ENCODE results near the gene C6orf62. TPM values are rescaled to one million over a fixed set of nuclear protein-coding genes. Genes with fewer than 3 reads are reported as not detected.
A peak's percentile ranks its signal among the peaks of the same experiment; 100 is the strongest.
"Not testable (repeated sequence)": the region's sequence is repeated elsewhere in the genome, so short reads cannot be mapped to it uniquely, and the experiment has no call there.

C6orf62 gene
- total RNA-seq, 1 experiment from 2014 or later, result 114 TPM

DNA sequence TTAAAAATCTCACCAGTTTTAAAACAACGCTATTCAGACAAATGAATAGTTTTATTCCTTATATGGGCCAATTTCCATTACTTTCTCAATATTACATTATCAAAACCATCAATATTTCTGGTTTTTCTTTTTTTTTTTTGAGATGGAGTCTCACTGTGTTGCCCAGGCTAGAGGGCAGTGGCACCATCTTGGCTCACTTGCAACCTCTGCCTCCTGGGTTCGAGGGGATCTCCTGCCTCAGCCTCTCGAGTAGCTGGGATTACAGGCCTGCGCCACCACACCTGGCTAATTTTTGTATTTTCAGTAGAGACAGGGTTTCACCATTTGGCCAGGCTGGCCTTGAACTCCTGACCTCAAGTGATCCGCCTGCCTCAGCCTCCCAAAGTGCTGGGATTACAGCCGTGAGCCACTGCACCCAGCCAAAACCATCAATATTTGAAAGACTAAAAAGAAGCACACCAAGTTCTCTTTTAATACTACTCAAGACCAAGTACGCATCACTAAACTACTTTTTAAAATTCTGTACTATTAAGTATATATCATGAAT is 2.3 kb downstream of the C6orf62 start:
- in situ Hi-C loops (cut with HindIII; ENCODE audit: low pct_unique_long_range_greater_than_20kb, low sequenced_read_pairs); DNase-seq (ENCODE audit: low read depth, low spot score): not testable (repeated sequence)

DNA sequence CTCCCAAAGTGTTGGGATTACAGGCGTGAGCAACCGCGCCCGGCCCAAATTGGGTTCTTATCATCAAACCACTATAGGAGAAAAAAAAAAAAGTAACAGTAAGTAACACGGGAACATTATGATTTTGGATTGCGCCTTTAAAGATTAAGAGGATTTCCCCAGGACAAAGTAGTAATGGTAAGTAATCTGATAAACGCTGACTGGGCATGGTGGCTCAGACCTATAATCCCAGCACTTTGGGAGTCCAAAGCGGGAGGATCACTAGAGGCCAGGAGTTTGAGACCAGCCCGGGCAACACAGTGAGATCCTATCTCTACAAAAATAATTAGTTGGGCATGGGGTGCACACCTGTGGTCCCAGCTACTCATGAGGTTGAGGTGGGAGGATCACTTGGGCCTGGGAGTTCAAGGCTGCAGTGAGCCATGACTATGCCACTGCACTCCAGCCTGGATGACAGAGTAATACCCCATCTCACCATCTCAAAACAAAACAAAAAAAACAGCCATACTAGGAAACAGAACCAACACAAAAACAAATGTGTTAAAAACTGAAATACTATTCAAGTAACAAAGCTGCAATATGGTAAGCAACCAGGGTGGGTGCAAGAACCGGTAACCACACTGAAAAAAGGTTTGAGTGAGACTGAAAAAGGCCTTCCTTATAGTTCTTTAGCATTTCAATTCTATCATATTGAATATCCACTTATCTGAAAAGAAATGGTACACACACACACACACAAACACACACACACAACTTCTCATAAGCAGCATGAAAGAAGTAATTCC is 8.2 kb downstream of the C6orf62 start:
- in situ Hi-C loops (cut with HindIII; ENCODE audit: low pct_unique_long_range_greater_than_20kb, low sequenced_read_pairs), result no loop called here
- no peak for DNase-seq (ENCODE audit: low read depth, low spot score)

DNA sequence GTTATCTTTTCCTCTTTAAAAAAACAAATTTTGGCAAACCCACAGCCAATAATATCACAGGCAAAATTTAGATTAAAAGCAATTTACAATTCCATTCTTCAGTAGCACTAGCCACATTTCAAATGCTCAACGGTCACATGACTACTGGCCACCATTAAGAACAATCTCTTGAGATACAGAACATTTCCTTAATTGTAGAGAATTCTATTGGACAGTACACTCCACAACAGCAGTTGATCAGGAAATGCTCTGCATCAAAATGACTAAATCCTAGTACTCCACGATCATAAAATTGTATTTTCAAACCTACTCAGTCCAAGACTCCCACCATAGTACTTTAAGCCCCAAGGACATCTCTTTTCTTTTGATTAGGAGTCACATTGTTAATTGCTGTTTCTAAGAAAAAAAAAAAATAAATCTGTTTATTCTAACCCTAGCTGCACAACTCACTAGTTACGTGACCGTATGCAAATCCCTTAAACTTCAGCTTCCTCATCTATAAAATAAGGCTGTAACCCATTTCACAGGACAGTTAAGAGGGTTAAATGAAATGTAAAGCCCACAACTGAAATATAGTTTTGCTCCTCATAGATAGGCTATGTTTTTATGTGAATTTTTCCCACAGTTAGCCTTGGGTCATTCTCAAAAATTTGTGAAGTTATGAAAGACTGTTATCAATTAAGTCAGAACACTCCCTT is 9.8 kb downstream of the C6orf62 start:
- in situ Hi-C loops (cut with HindIII; ENCODE audit: low pct_unique_long_range_greater_than_20kb, low sequenced_read_pairs), result no loop called here
- no peak for DNase-seq (ENCODE audit: low read depth, low spot score)

DNA sequence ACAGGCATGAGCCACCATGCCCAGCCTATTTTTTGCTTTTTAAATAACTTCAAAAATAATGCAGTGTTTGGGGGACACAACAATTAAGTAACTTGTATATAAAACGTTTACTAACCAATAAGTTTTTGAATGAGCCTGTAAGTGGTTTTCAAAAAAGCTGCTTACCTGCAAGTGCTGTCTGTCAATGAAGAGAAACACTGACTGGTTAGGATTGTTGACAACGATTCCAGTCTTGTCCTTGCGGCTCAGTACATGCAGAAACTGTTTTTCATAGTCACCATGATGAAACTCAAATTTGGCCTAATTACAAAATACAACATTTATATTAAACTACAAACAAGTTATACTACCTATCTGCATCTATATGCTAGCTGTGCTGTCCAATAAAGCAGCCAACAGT is 10.3 kb downstream of the C6orf62 start:
- in situ Hi-C loops (cut with HindIII; ENCODE audit: low pct_unique_long_range_greater_than_20kb, low sequenced_read_pairs), result no loop called here
- DNase-seq (ENCODE audit: low read depth, low spot score), result no peak

DNA sequence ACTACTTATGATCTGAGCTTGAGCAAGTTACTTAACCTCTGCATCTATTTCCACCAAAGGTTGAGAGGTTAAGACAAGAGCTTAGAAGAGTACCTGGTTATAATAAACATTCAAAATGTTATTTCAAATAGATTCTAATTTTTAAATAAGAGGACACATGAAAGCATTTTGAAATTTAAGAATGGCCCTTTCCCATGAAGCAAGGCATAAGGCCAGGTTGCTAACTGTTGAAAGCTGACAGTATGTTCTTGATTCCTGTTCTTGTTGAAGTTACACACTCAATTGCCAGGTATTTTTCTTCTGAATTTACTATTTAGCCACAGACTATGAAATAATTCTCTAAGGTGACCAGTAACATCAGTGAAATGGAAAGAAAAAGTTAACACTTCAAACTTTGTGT is 14.5 kb downstream of the C6orf62 start:
- no peak for DNase-seq (ENCODE audit: low read depth, low spot score)
- in situ Hi-C loops (cut with HindIII; ENCODE audit: low pct_unique_long_range_greater_than_20kb, low sequenced_read_pairs), result no loop called here

DNA sequence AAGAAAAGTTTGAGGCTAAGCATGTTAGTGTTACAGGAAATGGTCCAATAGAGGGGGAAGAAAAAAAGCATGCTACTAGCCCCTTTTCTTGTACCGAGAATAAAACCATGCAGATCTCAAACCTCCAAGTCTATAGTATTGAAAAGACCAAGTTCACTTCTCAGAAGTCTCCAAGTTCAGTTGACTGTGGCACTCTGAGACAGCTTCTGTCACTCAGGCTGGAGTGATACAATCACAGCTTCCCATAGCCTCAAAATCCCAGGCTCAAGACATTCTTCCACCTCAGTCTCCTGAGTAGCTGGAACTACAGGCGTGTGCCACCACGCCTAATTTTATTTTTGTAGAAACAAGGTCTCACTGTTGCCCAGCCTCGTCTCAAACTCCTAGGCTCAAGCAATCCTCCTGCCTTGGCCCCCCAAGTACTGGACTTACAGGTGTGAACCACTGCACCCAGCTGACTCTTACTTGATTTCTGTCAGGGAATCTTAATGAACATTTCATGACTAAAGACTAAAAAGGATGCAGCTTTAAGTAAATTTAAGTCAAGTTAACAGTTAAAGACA is 16.2 kb downstream of the C6orf62 start:
- DNase-seq (ENCODE audit: low read depth, low spot score), result no peak
- in situ Hi-C loops (cut with HindIII; ENCODE audit: low pct_unique_long_range_greater_than_20kb, low sequenced_read_pairs), result no loop called here

DNA sequence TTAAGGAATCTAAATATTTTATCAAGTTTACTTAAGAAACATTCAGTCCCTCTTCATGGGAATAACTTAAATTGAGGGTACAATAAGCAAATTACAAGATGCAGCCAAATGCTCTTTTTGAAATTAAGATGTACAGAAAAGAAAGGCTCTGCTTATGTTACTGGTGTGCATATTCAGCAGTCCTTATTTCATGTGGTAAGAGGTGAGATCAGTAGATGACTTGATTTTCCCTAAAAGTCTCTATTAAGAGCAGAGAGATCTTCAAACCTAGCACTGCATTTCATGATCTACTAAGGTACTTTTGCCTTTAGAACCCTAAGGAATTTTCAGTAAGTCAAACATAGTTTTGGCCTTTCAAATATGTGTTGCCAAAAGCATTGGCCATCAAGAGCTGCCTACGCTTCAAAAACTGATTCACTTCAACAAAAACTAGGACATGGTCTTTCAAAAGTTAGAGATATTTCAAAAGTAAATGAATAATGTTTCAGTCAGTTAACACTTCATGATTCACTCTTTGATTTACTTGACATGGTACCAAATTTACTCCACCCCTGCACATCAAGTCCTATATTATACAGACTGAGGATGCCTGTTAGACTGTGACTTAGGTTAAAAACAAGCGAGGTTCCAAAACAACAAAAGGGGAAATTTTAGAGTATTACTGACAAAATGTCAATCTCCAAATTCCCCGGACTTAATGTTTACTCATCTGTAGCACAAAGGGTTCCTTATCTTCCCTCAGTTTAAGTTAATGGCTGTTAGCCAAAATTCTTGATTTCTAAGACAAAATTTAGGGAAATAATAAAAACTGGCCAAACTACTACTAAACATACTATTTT is 19.2 kb downstream of the C6orf62 start:
- in situ Hi-C loops (cut with HindIII; ENCODE audit: low pct_unique_long_range_greater_than_20kb, low sequenced_read_pairs), result no loop called here

DNA sequence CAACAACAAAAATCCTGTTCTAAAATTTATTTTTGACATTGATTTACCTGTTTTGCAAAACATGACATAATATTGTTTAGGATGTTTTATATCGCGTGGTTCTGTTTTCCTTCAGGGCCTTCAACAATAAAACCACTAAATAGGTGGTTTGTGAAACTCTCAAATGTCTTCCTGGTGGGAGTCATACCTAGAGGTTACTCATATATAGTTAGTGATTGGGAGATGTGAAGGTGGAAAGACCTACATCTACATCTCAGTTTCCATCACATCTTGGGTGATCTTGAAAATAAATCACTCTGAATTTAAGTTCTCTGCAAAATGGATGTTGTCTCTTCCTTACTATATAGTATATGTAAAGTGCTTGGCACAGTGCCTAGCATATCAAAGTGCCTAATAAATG is 22.9 kb downstream of the C6orf62 start:
- in situ Hi-C loops (cut with HindIII; ENCODE audit: low pct_unique_long_range_greater_than_20kb, low sequenced_read_pairs), result no loop called here
- DNase-seq (ENCODE audit: low read depth, low spot score), result no peak

More for the DNA sequence above, 19.2 kb downstream of the C6orf62 start:
- no peak for DNase-seq (ENCODE audit: low read depth, low spot score)

DNA sequence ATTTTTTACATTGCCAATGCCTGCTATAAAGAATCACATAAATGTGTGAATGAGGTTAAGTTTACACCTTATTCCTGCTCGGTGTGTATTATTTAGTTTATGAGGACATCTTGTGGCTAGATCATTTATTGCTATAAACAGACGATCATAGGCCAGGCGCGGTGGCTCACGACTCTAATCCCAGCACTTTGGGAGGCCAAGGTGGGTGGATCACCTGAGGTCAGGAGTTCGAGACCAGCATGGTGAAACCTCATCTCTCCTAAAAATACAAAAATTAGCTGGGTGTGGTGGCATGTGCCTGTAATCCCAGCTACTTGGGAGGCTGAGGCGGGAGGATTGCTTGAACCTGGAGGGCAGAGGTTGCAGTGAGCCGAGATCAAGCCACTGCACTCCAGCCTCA is 23.3 kb downstream of the C6orf62 start:
- in situ Hi-C loops (cut with HindIII; ENCODE audit: low pct_unique_long_range_greater_than_20kb, low sequenced_read_pairs), result not testable (repeated sequence)

DNA sequence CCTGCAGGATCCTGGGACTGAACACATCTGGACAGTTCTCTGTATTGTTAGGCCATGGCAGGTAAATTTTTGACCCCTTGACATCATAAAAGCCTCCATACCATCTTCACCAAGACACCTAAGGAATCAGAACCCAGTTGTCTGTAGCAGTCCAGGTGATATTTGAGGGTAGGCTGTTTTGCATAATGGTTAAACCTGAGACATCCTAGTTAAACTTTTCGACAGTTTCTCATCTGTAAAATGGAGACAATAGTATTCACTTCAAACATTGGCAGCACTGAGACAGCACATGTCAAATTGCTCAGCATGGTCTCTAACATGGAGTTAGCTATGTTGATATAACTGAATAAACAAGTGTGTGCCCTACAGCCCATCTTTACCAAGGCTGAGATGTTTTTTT is 24.8 kb downstream of the C6orf62 start:
- in situ Hi-C loops (cut with HindIII; ENCODE audit: low pct_unique_long_range_greater_than_20kb, low sequenced_read_pairs), result no loop called here
- DNase-seq (ENCODE audit: low read depth, low spot score), result no peak

More for the DNA sequence above, 23.3 kb downstream of the C6orf62 start:
- DNase-seq (ENCODE audit: low read depth, low spot score), result peak; percentile 78

DNA sequence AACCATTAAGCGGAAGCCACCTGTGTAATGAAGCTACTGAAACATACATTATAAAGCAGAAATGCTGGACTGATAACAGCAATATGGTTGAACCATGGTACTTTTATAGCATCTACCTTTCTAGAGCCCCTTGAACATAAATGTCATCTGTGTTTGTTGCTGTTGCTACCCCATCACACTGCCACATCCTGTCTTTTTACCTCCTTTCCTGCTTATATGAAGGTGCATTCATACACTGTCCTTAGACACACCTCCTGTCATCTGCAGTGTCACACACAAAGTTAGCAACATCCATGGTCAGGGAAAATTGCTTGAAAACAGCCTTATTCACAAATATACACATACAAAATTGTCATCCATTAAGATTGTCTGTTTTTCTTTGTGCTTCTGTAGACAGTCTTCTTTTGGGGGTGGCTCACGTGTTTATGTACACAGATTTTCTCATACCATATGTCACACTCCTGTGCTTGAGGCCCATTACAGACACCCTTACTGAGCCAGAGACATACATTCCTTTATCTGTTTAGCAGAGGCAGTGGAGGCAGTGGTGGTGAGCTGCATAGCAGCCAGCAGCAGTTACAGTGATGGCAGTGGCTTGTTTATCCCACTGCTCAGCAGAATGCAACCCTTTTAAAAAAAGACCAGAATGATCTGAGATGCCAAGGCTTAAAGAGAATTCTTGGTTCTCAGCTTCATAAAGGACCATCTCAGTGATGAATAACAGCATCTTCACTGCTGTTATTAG is 25.9 kb downstream of the C6orf62 start:
- no peak for DNase-seq (ENCODE audit: low read depth, low spot score)
- in situ Hi-C loops (cut with HindIII; ENCODE audit: low pct_unique_long_range_greater_than_20kb, low sequenced_read_pairs), result no loop called here

DNA sequence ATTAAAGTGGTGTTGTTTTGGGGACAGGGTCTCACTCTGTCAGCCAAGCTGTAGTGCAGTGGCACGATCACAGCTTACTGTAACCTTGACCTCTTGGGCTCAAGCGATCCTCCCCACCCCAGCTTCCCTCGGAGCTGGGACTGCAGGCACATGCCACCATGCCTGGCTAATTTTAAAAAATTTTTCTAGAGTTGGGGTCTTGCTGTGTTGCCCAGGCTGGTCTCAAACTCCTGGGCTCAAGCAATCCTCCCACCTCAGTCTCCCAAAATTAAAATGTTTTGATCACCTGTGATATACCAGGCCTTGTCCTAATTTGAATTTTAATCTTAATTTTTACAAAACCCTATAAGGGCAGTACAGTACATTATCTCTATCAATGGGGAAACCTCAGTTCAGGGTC is 26.5 kb downstream of the C6orf62 start:
- in situ Hi-C loops (cut with HindIII; ENCODE audit: low pct_unique_long_range_greater_than_20kb, low sequenced_read_pairs), result no loop called here
- DNase-seq (ENCODE audit: low read depth, low spot score), result no peak

DNA sequence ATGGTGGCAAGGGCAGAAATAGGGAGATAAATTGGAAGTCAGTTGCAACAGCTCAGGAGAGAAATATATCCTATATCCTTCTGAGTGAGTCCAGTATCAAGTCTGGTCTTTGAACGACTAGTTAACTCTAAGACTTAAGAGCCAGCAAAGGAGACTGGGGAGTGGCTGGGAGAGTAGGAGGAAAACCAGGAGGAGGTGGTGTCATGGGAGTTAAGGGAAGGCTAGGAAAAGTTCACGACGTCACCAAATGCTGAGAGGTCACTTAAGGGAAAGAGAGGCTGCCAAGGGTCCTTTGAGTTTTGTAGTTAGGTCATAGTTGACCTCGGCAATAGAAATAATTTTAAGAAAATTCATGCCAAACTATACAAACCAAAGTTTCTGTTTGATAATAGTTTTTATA is 27.0 kb downstream of the C6orf62 start:
- no peak for DNase-seq (ENCODE audit: low read depth, low spot score)
- in situ Hi-C loops (cut with HindIII; ENCODE audit: low pct_unique_long_range_greater_than_20kb, low sequenced_read_pairs), result no loop called here

DNA sequence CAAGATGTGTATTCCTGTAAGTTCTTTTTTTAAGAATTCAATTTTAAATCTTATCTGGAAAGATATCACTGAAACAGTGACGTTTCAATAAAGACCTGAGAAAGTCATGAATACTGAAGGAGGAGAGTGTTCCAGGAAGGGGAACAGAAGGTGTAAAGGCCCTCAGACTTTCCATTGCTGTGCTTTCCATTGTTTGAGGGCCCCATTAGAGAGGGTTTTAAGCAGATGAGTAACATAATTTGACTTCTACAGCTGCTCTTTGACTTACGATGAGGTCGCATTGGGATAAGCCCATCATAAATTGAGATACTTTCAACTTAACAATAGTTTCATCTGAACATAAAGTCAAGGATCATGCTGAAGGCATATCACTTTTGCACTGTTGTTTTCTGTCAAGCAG is 27.4 kb downstream of the C6orf62 start:
- no peak for DNase-seq (ENCODE audit: low read depth, low spot score)
- in situ Hi-C loops (cut with HindIII; ENCODE audit: low pct_unique_long_range_greater_than_20kb, low sequenced_read_pairs), result no loop called here

DNA sequence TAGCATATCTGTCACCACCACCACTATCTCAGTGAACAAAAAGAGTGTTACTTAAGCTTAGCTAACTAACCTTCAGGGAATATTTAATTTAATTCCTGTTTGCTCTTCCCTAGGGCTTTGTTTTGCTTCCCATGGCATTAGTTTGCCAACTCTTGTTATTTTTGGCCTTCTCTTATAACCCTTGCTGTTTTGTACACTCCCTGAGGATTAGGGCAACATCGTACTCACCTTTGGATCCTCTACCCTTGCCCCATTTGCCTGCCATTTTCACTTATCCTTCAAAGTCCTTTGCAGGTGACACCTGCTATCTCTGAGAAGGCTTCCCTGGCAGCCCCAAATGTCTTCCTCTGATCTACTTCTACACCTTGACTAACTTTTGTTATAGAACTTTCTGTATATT is 28.4 kb downstream of the C6orf62 start:
- in situ Hi-C loops (cut with HindIII; ENCODE audit: low pct_unique_long_range_greater_than_20kb, low sequenced_read_pairs), result no loop called here
- DNase-seq (ENCODE audit: low read depth, low spot score), result no peak

DNA sequence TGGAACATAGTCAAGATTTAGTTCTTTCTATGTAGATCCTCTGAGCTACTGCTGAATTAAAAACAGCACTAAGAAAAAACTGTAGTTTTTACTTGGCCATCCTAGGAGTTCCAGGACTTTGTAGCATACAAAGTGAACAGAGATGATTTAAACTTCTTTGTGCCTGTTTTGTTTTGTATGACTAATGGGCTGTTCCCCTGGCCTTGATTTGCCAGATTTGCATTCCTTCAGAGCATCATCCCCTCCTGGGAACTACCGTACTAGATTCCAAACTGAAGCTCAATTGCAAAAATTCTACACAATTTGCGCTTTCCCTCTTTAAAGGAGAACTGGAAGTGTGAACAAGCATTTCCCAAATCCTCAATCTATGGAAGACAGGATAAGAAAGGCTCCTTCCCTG is 29.0 kb downstream of the C6orf62 start:
- no peak for DNase-seq (ENCODE audit: low read depth, low spot score)
- in situ Hi-C loops (cut with HindIII; ENCODE audit: low pct_unique_long_range_greater_than_20kb, low sequenced_read_pairs), result no loop called here

DNA sequence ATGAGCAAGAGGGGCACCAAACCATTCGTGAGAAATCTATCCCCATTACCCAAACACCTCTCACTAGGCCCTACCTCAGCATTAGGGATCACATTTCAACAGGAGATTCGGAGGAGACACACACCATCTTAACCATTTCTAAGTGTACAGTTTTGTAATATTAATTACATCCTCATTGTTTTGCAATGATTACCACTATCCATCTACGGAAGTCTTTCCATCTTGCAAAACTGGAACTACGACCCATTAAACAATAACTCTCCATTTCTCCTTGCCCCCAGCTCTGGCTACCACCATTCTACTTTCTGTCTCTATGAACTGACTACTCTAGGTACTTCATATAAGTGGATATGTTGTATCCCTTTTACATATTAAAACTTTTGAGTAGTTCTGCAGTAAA is 32.0 kb downstream of the C6orf62 start:
- in situ Hi-C loops (cut with HindIII; ENCODE audit: low pct_unique_long_range_greater_than_20kb, low sequenced_read_pairs), result no loop called here
- no peak for DNase-seq (ENCODE audit: low read depth, low spot score)

Data from SK-MEL-5 (cell line).